ENCODE results near the gene UBN1. TPM values are rescaled to one million over a fixed set of nuclear protein-coding genes. Genes with fewer than 3 reads are reported as not detected.

Gene UBN1
- total RNA-seq, 1 experiment from 2014 or later = 21.4 TPM

GRCh38 chr16:4860727-4861342 lies 13.6 kb downstream of the UBN1 start:
- TF ChIP-seq EZH2 (IDR thresholded peaks at IDR 0.05; ENCODE audit: low read length, unreplicated experiment) = no peak
- TF ChIP-seq CTCF (conservative IDR thresholded peaks at IDR 0.05; ENCODE audit: low read depth, low read length) = no peak
- TF ChIP-seq EZH2phosphoT487 (IDR thresholded peaks at IDR 0.05; ENCODE audit: borderline replicate concordance, low read length) = no peak
- peaks cover 51% of the 10 kb centered on the region for H3K79me2 ChIP-seq (ENCODE audit: low read length)
- DNase-seq = no peak
- no peak overlapping the region for H3K4me2 ChIP-seq (ENCODE audit: low read length)
- H3K9ac ChIP-seq (ENCODE audit: low read length) = no peak overlapping the region
- ChIA-PET CTCF (no interaction called here), POLR2A (ENCODE audit: unreplicated experiment) (no interaction called here)
- peaks cover 43% of the 10 kb centered on the region for H3K36me3 ChIP-seq (ENCODE audit: low read depth, low read length)
- H2AFZ ChIP-seq (ENCODE audit: low read length) = no peak overlapping the region
- peaks cover 39% of the 10 kb centered on the region for H3K4me1 ChIP-seq (ENCODE audit: insufficient read depth, low read length)
- H3F3A ChIP-seq (ENCODE audit: low read length, unreplicated experiment) = no peaks in the 10 kb centered on the region
- H3K27me3 ChIP-seq (ENCODE audit: low read length) = no peaks in the 10 kb centered on the region
- intact Hi-C loops (cut with micrococcal nuclease) = no loop called here
- no peak for ATAC-seq
- BruUV-seq (replicated peaks) = no TSS peak
- H4K20me1 ChIP-seq (ENCODE audit: low read length) = peaks cover 5% of the 10 kb centered on the region; the same call in 1 of the 2 replicates
- no peaks in the 10 kb centered on the region for H3K9me3 ChIP-seq (ENCODE audit: low read length)
- H3K9me2 ChIP-seq (replicated peaks; ENCODE audit: low read length) = no peaks in the 10 kb centered on the region
- no peak overlapping the region for H3K4me3 ChIP-seq (ENCODE audit: low read length)
- H3K27ac ChIP-seq (ENCODE audit: low read length) = peak overlapping the region; percentile 75

GRCh38 chr16:4862639-4863038 lies 15.4 kb downstream of the UBN1 start:
- peak; percentile 39 for ATAC-seq
- Histone ChIP-seq H4K20me1 (ENCODE audit: low read length) (peaks cover 5% of the 10 kb centered on the region; the same call in 1 of the 2 replicates), H3K9ac (ENCODE audit: low read length) (no peak overlapping the region), H3K4me2 (ENCODE audit: low read length) (peak overlapping the region; percentile 35), H3K9me2 (replicated peaks; ENCODE audit: low read length) (no peaks in the 10 kb centered on the region), H3K27ac (ENCODE audit: low read length) (peak overlapping the region; percentile 14), H3K36me3 (ENCODE audit: low read depth, low read length) (peaks cover 34% of the 10 kb centered on the region), H2AFZ (ENCODE audit: low read length) (no peak overlapping the region), H3K79me2 (ENCODE audit: low read length) (peaks cover 62% of the 10 kb centered on the region), H3K9me3 (ENCODE audit: low read length) (no peaks in the 10 kb centered on the region), H3F3A (ENCODE audit: low read length, unreplicated experiment) (no peaks in the 10 kb centered on the region), H3K27me3 (ENCODE audit: low read length) (no peaks in the 10 kb centered on the region), H3K4me1 (ENCODE audit: insufficient read depth, low read length) (peaks cover 39% of the 10 kb centered on the region), H3K4me3 (ENCODE audit: low read length) (no peak overlapping the region)
- intact Hi-C loops (cut with micrococcal nuclease) = no loop called here
- BruUV-seq (replicated peaks) = no TSS peak
- peak; percentile 62 for DNase-seq
- CTCF ChIA-PET = no interaction called here
- no peak for TF ChIP-seq CTCF (conservative IDR thresholded peaks at IDR 0.05; ENCODE audit: low read depth, low read length)
- no peak for TF ChIP-seq EZH2phosphoT487 (IDR thresholded peaks at IDR 0.05; ENCODE audit: borderline replicate concordance, low read length)
- TF ChIP-seq EZH2 (IDR thresholded peaks at IDR 0.05; ENCODE audit: low read length, unreplicated experiment) = no peak
- POLR2A ChIA-PET (ENCODE audit: unreplicated experiment) = no interaction called here

GRCh38 chr16:4864728-4865127 lies 17.4 kb downstream of the UBN1 start:
- Histone ChIP-seq H3K4me1 (ENCODE audit: insufficient read depth, low read length) (peaks cover 23% of the 10 kb centered on the region), H3K9ac (ENCODE audit: low read length) (no peak overlapping the region), H3K9me2 (replicated peaks; ENCODE audit: low read length) (no peaks in the 10 kb centered on the region), H3K27ac (ENCODE audit: low read length) (no peak overlapping the region), H3K4me2 (ENCODE audit: low read length) (no peak overlapping the region), H3K9me3 (ENCODE audit: low read length) (no peaks in the 10 kb centered on the region), H3K4me3 (ENCODE audit: low read length) (no peak overlapping the region), H3F3A (ENCODE audit: low read length, unreplicated experiment) (no peaks in the 10 kb centered on the region), H3K79me2 (ENCODE audit: low read length) (peaks cover 70% of the 10 kb centered on the region), H3K27me3 (ENCODE audit: low read length) (no peaks in the 10 kb centered on the region), H2AFZ (ENCODE audit: low read length) (no peak overlapping the region), H4K20me1 (ENCODE audit: low read length) (peaks cover 5% of the 10 kb centered on the region; the same call in 1 of the 2 replicates), H3K36me3 (ENCODE audit: low read depth, low read length) (peaks cover 19% of the 10 kb centered on the region)
- no peak for TF ChIP-seq EZH2phosphoT487 (IDR thresholded peaks at IDR 0.05; ENCODE audit: borderline replicate concordance, low read length)
- TF ChIP-seq EZH2 (IDR thresholded peaks at IDR 0.05; ENCODE audit: low read length, unreplicated experiment) = no peak
- TF ChIP-seq CTCF (conservative IDR thresholded peaks at IDR 0.05; ENCODE audit: low read depth, low read length) = no peak
- CTCF ChIA-PET = no interaction called here
- DNase-seq (no peak), ATAC-seq (no peak)
- BruUV-seq (replicated peaks) = no TSS peak
- intact Hi-C loops (cut with micrococcal nuclease) = no loop called here
- POLR2A ChIA-PET (ENCODE audit: unreplicated experiment) = no interaction called here

Measured in PC-3 (cell line).